ENCODE data around the gene SLFN5.
"Not testable (repeated sequence)": the region's sequence is repeated elsewhere in the genome, so short reads cannot be mapped to it uniquely, and the experiment has no call there.

Gene SLFN5

GRCh38 chr17:35243561-35244340 is 879 bp downstream of the SLFN5 start:
- DNase-seq: peak; percentile 8

GRCh38 chr17:35244341-35245195 is 1.7 kb downstream of the SLFN5 start:
- no peak for DNase-seq

GRCh38 chr17:35245196-35245486 is 2.3 kb downstream of the SLFN5 start:
- DNase-seq: no peak

GRCh38 chr17:35252651-35253050 is 9.8 kb downstream of the SLFN5 start:
- DNase-seq: no peak

- no peak for DNase-seq
These were observed 11.4 kb downstream of the SLFN5 start for GRCh38 chr17:35254107-35254773.

GRCh38 chr17:35255316-35255715 is 12.4 kb downstream of the SLFN5 start:
- DNase-seq: no peak

GRCh38 chr17:35256629-35257028 is 13.8 kb downstream of the SLFN5 start:
- DNase-seq: no peak

- DNase-seq: no peak
These were observed 14.4 kb downstream of the SLFN5 start for GRCh38 chr17:35257208-35257659.

GRCh38 chr17:35259001-35259400 is 16.1 kb downstream of the SLFN5 start:
- DNase-seq: no peak

- DNase-seq: no peak
These were observed 22.2 kb downstream of the SLFN5 start for GRCh38 chr17:35265071-35265470.

GRCh38 chr17:35265566-35266141 is 22.8 kb downstream of the SLFN5 start:
- no peak for DNase-seq

GRCh38 chr17:35274167-35275066 is 31.5 kb downstream of the SLFN5 start:
- DNase-seq: not testable (repeated sequence)

- DNase-seq: not testable (repeated sequence)
These were observed 35.6 kb downstream of the SLFN5 start for GRCh38 chr17:35278454-35278853.

GRCh38 chr17:35278876-35279275 is 36.0 kb downstream of the SLFN5 start:
- DNase-seq: not testable (repeated sequence)

- no peak for DNase-seq
These were observed 40.9 kb downstream of the SLFN5 start for GRCh38 chr17:35283767-35284166.

GRCh38 chr17:35284955-35285354 is 42.1 kb downstream of the SLFN5 start:
- no peak for DNase-seq

GRCh38 chr17:35286120-35286781 is 43.4 kb downstream of the SLFN5 start:
- no peak for DNase-seq

GRCh38 chr17:35287286-35287811 is 44.5 kb downstream of the SLFN5 start:
- DNase-seq: no peak

- no peak for DNase-seq
These were observed 46.4 kb downstream of the SLFN5 start for GRCh38 chr17:35289222-35289621.

GRCh38 chr17:35291802-35292201 is 48.9 kb downstream of the SLFN5 start:
- no peak for DNase-seq

GRCh38 chr17:35293151-35293847 is 50.4 kb downstream of the SLFN5 start:
- DNase-seq: no peak

Data from KG1 (cell line).